DND-41 (cell line): Measurements from ENCODE around the gene MFAP3L.

Experiments
- ATAC-seq: fragments of 200-7000 bp; cut with Tn5 transposase; 3 replicates; pipeline ENCODE4 v1.9.1; 2021; ENCODE audit warnings: low read depth; ENCODE audit not compliant: insufficient read depth
- DNase-seq: peaks from one replicate; pipeline ENCODE4 v3.0.0-alpha.2; 2020
- H2AFZ ChIP-seq: 2 replicates; pipeline ENCODE4 v1.6.0; 2012; ENCODE audit warnings: low read depth, low read length
- H3K27ac ChIP-seq: 2 replicates; pipeline ENCODE4 v1.5.1; 2012; ENCODE audit warnings: low read length, inconsistent platforms
- H3K27me3 ChIP-seq: fragments of 200-600 bp; sonication (generic); 2 replicates; pipeline ENCODE4 v1.6.0; 2012; ENCODE audit warnings: low read length, mild to moderate bottlenecking, inconsistent platforms; ENCODE audit not compliant: insufficient read depth, poor library complexity
- H3K36me3 ChIP-seq: 2 replicates; pipeline ENCODE4 v1.5.1; 2012; ENCODE audit warnings: low read length, inconsistent platforms; ENCODE audit not compliant: insufficient read depth
- H3K4me1 ChIP-seq: 2 replicates; pipeline ENCODE4 v1.5.1; 2012; ENCODE audit warnings: mild to moderate bottlenecking, low read length; ENCODE audit not compliant: insufficient read depth
- H3K4me2 ChIP-seq: 2 replicates; pipeline ENCODE4 v1.6.0; 2012; ENCODE audit warnings: mild to moderate bottlenecking, moderate library complexity, low read length, inconsistent platforms; ENCODE audit not compliant: insufficient read depth
- H3K4me3 ChIP-seq, 2 experiments: fragments of 200-600 bp in 1 of 2; shearing (Covaris generic) in 1 of 2; 2 replicates each; pipeline ENCODE4 v1.5.1; 2012 to 2016; ENCODE audit warnings: inconsistent platforms in 2 of 2, low read length in 2 of 2, mild to moderate bottlenecking in 2 of 2, low read depth in 1 of 2, moderate library complexity in 1 of 2
- H3K79me2 ChIP-seq: 2 replicates; pipeline ENCODE4 v1.6.0; 2012; ENCODE audit warnings: low read length, inconsistent platforms; ENCODE audit not compliant: insufficient read depth
- H3K9ac ChIP-seq: 2 replicates; pipeline ENCODE4 v1.6.0; 2012; ENCODE audit warnings: low read depth, mild to moderate bottlenecking, inconsistent platforms, low read length, moderate library complexity
- H3K9me3 ChIP-seq: 2 replicates; pipeline ENCODE4 v1.5.1; 2012; ENCODE audit warnings: low read length, moderate library complexity, mild to moderate bottlenecking, inconsistent platforms; ENCODE audit not compliant: insufficient read depth, severe bottlenecking
- H4K20me1 ChIP-seq: 2 replicates; pipeline ENCODE4 v1.6.0; 2012; ENCODE audit warnings: low read length; ENCODE audit not compliant: insufficient read depth
- CTCF ChIP-seq: IDR thresholded peaks from 2 replicates; pipeline ENCODE4 v1.5.1; 2012; ENCODE audit warnings: borderline replicate concordance, low read length, moderate library complexity, mild to moderate bottlenecking; ENCODE audit not compliant: poor library complexity, severe bottlenecking; ENCODE audit errors: extremely low read depth
- EZH2 ChIP-seq: IDR thresholded peaks from 3 replicates; pipeline ENCODE4 v1.6.1; 2012; ENCODE audit warnings: borderline replicate concordance, low read depth, mild to moderate bottlenecking, moderate library complexity, low read length, inconsistent platforms; ENCODE audit not compliant: severe bottlenecking

Gene MFAP3L

GRCh38 chr4:170037481-170037880 lies 11.3 kb upstream of the MFAP3L start:
- no peak overlapping the region for H2AFZ ChIP-seq
- H3K4me1 ChIP-seq, result no peaks in the 10 kb centered on the region
- no peaks in the 10 kb centered on the region for H4K20me1 ChIP-seq
- TF ChIP-seq EZH2 (no peak), CTCF (no peak)
- H3K9me3 ChIP-seq, result no peaks in the 10 kb centered on the region
- no peak for ATAC-seq
- H3K27ac ChIP-seq, result no peak overlapping the region
- H3K79me2 ChIP-seq, result no peaks in the 10 kb centered on the region
- H3K27me3 ChIP-seq, result no peaks in the 10 kb centered on the region
- H3K4me3 ChIP-seq, result no peak overlapping the region
- no peaks in the 10 kb centered on the region for H3K36me3 ChIP-seq
- DNase-seq, result no peak
- H3K9ac ChIP-seq, result no peak overlapping the region
- no peak overlapping the region for H3K4me2 ChIP-seq

GRCh38 chr4:170035845-170036244 lies 9.7 kb upstream of the MFAP3L start:
- Histone ChIP-seq H4K20me1 (no peaks in the 10 kb centered on the region), H3K27ac (no peak overlapping the region), H3K4me3 (no peak overlapping the region), H3K36me3 (no peaks in the 10 kb centered on the region), H2AFZ (no peak overlapping the region), H3K9ac (no peak overlapping the region), H3K79me2 (no peaks in the 10 kb centered on the region), H3K4me2 (no peak overlapping the region), H3K9me3 (no peaks in the 10 kb centered on the region), H3K27me3 (no peaks in the 10 kb centered on the region), H3K4me1 (no peaks in the 10 kb centered on the region)
- ATAC-seq (no peak), DNase-seq (no peak)
- TF ChIP-seq CTCF (no peak), EZH2 (no peak)

- ATAC-seq, result no peak
- Histone ChIP-seq H3K4me2 (no peak overlapping the region), H3K9me3 (no peaks in the 10 kb centered on the region)
Measured at GRCh38 chr4:170035231-170035630, 9.0 kb upstream of the MFAP3L start.

GRCh38 chr4:170033999-170034398 lies 7.8 kb upstream of the MFAP3L start:
- H3K9me3 ChIP-seq, result no peaks in the 10 kb centered on the region
- no peaks in the 10 kb centered on the region for H3K4me1 ChIP-seq
- no peak overlapping the region for H3K4me2 ChIP-seq
- H3K27ac ChIP-seq, result no peak overlapping the region
- no peak overlapping the region for H2AFZ ChIP-seq
- no peak for ATAC-seq
- H3K9ac ChIP-seq, result no peak overlapping the region
- no peaks in the 10 kb centered on the region for H3K36me3 ChIP-seq
- no peaks in the 10 kb centered on the region for H3K27me3 ChIP-seq
- H3K79me2 ChIP-seq, result no peaks in the 10 kb centered on the region
- no peak overlapping the region for H3K4me3 ChIP-seq
- no peak for DNase-seq
- TF ChIP-seq CTCF (no peak), EZH2 (no peak)
- H4K20me1 ChIP-seq, result no peaks in the 10 kb centered on the region

More at GRCh38 chr4:170035231-170035630, 9.0 kb upstream of the MFAP3L start:
- TF ChIP-seq EZH2, result no peak
- Histone ChIP-seq H3K79me2 (no peaks in the 10 kb centered on the region), H3K4me1 (no peaks in the 10 kb centered on the region), H3K36me3 (no peaks in the 10 kb centered on the region), H3K27me3 (no peaks in the 10 kb centered on the region), H3K27ac (no peak overlapping the region), H3K4me3 (no peak overlapping the region), H4K20me1 (no peaks in the 10 kb centered on the region), H2AFZ (no peak overlapping the region), H3K9ac (no peak overlapping the region)
- DNase-seq, result no peak
